Hippocampal formation (tissue), 2 donors: ENCODE data around the gene CD8B.

Experiments used
- DNase-seq, 2 donors: peaks; one replicate each; lab custom pipeline; 2025; lab: John Stamatoyannopoulos, UW

Gene CD8B

GRCh38 chr2:86806059-86806857 lies 55.4 kb downstream of the CD8B start:
- DNase-seq, result no peak

- no peak for DNase-seq
These were observed 60.7 kb downstream of the CD8B start for GRCh38 chr2:86800856-86801567.

DNA sequence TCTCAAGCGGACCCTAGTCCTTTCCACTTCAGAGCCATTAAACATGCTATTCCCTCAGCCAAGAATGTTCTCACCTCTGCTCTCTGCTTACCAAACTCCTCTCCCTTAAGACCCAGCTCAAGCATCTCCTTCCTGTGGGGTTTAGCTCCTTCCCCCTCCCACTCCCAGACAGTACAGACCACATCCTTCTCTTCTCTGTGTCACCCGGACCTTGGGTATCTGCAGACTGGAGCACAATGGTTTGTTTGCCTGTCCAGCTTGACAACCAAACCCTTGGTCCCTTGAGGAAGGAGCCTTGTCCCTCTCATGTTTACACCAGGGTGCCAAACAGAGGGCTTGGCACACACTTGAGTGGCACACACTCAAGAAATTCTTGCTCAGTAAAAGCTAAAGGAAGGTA lies 66.8 kb downstream of the CD8B start:
- no peak for DNase-seq

- DNase-seq, result no peak
These were observed 67.9 kb downstream of the CD8B start for GRCh38 chr2:86793752-86794151.

DNA sequence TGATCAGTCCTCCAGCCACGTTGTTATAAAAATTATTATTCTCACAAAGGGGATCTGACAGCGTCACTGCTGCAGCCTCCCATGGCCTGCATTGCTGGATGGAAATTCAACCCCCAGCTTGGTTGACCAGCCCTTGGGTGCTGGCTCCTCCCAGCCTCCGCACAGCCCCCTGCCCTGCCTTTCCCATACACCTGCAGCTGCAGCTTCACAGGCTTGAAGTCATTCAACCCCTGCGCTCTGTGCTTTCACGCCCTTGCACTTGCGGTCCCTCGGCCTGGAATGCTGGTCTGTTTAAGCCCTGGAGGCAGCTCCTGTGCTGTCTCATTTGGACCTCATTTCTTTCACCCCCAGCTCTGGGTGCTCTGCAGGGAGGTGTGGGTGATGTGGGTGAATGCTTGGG lies 70.1 kb downstream of the CD8B start:
- DNase-seq, result no peak

- DNase-seq, result no peak
These were observed 70.8 kb downstream of the CD8B start, which contains the start of gene CD8A for GRCh38 chr2:86790676-86791572. CD8A (minus strand) TSS chr2:86790913; CDS start chr2:86790825, 88 bp downstream.

GRCh38 chr2:86790134-86790675 lies 71.5 kb downstream of the CD8B start:
- no peak for DNase-seq

DNA sequence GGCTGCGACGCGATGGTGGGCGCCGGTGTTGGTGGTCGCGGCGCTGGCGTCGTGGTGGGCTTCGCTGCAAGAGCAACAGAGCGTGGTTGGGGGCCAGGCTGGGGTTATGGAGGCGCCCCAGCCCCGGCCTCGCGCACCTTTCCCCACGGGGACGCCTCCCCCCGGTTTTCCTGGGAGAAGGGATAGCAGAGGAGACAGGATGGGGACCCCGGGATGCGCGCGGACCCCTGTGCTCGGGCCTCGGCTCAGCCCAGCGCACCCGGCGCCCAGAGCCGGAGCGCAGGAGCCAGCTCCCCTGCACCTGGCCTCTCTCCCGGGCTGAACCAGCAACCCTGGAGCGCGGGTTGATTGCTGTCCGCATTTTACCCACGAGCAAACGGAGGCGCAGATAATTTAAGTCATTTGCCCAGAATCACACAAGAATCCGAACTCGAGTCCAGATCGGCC lies 72.0 kb downstream of the CD8B start:
- no peak for DNase-seq

GRCh38 chr2:86788881-86789686 lies 72.6 kb downstream of the CD8B start:
- no peak for DNase-seq

- DNase-seq, result peak in 1 of 2 donors; percentile 17
These were observed 73.5 kb downstream of the CD8B start for GRCh38 chr2:86788165-86788564.

DNA sequence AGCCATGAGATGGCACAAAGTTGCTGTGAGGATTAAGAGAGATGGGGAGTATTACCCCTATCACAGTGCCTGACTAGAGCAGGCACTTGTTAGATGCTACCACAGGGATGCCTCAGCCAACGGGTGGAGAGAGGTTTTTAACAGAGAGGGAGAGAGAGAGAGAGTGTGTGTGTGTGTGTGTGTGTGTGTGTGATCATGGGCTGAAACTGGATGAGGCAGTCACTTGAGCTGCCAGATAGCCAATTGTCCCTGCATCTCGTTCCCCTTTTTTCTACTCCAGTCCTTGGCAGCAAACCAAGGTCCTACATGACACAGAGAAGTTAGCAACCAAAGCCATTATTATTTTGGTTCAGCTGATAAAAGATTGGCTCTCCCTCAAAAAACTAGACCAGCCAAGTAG lies 74.0 kb downstream of the CD8B start:
- peak; percentile 21 to 27 for DNase-seq

DNA sequence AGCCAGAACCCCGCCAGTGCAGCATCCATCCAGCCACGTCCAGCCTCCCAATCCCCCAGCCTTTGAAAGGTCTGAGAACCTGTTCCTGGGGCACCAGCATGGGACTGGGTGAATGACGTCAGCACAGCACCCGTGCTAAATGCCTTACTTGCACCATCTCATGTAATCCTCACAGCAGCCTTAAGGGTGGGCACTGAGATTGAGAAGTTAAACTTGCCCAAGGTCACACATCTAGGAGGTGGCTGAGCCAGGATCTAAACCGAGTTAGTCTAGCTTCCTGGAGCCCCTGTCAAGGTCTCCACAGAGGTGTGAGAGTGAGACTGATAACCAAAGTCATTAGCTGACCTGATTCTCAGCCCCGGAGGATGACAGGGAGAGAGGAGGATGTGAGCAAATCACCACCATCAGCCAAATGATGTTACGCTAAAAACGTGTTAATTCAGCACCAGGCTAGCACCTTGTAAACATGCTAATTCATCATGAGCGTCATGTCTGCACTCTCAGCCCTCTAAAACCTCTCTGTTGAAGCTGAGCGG lies 75.6 kb downstream of the CD8B start:
- no peak for DNase-seq

GRCh38 chr2:86785456-86785855 lies 76.2 kb downstream of the CD8B start:
- DNase-seq, result no peak

DNA sequence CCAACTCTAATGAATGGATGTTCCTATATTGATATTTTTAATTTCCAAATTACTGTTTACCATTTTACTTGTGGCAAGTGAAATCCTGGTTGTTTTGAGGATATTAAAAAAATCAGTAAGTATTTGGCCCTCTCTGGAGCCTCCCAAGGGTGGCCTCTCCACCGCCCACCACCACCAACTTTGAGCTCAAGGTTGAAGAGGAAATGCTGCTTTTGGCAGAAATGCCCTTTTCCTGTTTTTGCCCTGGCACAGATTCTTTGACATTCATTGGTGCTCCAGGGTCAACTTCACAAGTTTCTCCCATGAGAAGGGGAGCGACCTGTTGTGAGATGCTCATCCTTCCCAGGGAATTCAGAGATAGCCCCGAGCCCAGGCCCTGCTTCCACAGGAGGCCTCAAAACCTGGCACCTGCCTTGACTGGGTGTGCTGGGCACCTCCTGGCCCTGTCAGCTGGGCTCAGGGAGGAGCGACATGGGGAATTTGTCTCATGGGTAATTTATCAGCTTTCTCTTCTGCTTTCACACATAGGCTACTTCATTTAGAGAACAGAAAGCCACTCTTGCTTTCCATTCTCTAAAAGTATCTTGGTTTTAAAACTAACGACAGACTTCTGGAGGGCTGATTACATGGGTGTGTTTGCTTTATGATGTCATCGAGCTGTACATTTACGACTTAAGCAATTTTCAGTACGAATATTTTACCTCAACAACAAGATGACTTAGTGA lies 77.9 kb downstream of the CD8B start:
- DNase-seq, result no peak

GRCh38 chr2:86782748-86783147 lies 78.9 kb downstream of the CD8B start:
- DNase-seq, result no peak

DNA sequence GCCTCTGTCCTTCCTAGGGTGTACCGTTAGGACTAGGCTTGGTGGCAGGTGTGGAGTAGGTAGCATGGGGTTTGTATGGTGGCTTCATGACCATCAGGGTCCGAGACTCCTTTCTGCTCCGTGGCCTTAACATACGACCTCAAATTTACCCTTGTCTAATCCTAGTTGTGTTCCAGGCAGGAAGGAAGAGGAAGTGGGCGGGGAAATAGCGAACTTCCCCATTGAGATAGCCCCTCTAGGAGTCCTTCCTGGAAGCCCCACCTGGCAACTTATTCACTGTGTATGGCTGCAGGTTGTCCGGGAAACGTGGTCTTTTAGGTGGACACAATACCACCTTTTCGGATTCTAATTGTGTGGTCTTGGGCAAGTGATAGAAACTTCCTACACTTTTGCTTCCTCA lies 80.3 kb downstream of the CD8B start:
- no peak for DNase-seq

DNA sequence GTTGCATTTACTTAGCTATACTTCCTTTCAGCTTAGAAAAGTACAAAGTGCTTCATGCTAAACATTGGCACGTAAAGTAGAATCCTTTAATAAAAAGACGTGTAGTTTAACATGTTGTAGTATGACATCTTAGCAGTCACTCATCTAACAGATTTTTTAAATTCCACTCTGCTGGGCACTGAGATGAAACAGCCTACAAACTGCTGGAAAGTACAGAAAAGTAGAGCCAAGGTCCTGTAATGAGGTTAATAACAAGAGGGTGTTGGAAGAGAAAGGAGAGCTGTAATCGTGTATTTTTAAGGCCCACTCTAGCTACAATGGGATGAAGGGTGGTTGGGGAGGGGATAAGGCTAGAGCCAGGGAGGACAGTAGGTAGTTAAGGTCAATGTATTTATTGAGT lies 81.7 kb downstream of the CD8B start:
- no peak for DNase-seq

- no peak for DNase-seq
These were observed 82.7 kb downstream of the CD8B start for GRCh38 chr2:86778957-86779356.

DNA sequence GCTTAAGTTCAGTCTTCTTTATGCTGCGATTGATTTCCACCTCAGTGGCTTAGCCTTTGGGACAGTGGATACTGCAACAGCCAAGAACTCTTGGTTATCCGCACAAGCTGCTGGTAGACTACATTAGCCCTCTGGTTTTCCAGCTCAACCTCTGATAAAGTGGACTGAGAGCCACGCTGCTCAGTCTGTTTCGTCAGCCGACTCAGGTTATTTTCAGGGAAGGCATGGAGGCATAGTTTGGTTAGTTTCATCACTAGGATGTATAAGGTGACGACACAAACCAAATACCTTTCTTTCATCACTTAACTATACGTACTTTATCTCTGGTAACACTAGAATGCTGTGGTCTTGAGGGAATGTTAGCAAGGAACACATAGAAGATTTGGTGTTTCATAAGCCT lies 85.2 kb downstream of the CD8B start:
- no peak for DNase-seq

DNA sequence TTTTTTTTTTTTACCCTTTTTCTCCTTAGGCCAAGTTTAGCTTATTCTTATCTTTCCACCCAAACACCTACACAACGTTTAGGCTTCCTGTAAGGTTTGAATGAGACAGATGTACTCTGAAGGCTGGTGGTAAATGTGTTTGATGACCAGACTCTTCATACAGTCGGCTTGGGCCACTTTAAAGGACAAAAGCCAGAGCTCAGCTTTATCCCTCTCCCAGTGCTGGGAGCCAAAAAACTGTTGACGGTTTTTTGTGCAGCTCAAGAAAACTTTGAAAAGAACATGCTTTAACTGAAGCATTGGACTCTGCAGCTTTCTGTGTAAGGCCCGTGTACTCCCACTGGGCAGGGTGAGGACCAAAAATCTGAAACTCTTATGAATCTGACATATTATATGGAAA lies 86.3 kb downstream of the CD8B start:
- no peak for DNase-seq
